Astrocyte (in vitro differentiated cells and primary cell): ENCODE data around the gene SLC16A7. TPM values are rescaled to one million over a fixed set of nuclear protein-coding genes. Genes with fewer than 3 reads are reported as not detected.
A peak's percentile ranks its signal among the peaks of the same experiment; 100 is the strongest.

Experiments used
- DNase-seq: peaks from one replicate; pipeline ENCODE4 v3.0.0-alpha.2; 2010; ENCODE audit warnings: low read depth
- FAIRE-seq: peaks from 2 replicates; lab custom pipeline; 2011; peaks lifted over from hg19 to GRCh38; lab: Jason Lieb, UNC
- H2AFZ ChIP-seq: 2 replicates; pipeline ENCODE4 v1.6.0; 2012; ENCODE audit warnings: low read depth, low read length, inconsistent platforms
- H3K27ac ChIP-seq: 2 replicates; pipeline ENCODE4 v1.5.1; 2011; ENCODE audit warnings: low read depth, low read length, inconsistent platforms
- H3K27me3 ChIP-seq: 2 replicates; pipeline ENCODE4 v1.6.0; 2011; ENCODE audit warnings: low read length, inconsistent platforms; ENCODE audit not compliant: insufficient read depth
- H3K36me3 ChIP-seq: 2 replicates; pipeline ENCODE4 v1.5.1; 2011; ENCODE audit warnings: low read length, inconsistent platforms; ENCODE audit not compliant: insufficient read depth
- H3K4me1 ChIP-seq: 2 replicates; pipeline ENCODE4 v1.5.1; 2011; ENCODE audit warnings: low read length, inconsistent platforms; ENCODE audit not compliant: insufficient read depth
- H3K4me2 ChIP-seq: 2 replicates; pipeline ENCODE4 v1.6.0; 2012; ENCODE audit warnings: low read length, inconsistent platforms
- H3K4me3 ChIP-seq: 2 replicates; pipeline ENCODE4 v1.5.1; 2011; ENCODE audit warnings: low read depth, mild to moderate bottlenecking, low read length, inconsistent platforms; ENCODE audit not compliant: insufficient read depth
- H3K79me2 ChIP-seq: 2 replicates; pipeline ENCODE4 v1.6.0; 2012; ENCODE audit warnings: mild to moderate bottlenecking, low read length, inconsistent platforms; ENCODE audit not compliant: insufficient read depth
- H3K9ac ChIP-seq: 2 replicates; pipeline ENCODE4 v1.6.0; 2012; ENCODE audit warnings: mild to moderate bottlenecking, low read length, inconsistent platforms
- H3K9me3 ChIP-seq: 2 replicates; pipeline ENCODE4 v1.5.1; 2012; ENCODE audit warnings: low read depth, mild to moderate bottlenecking, low read length, inconsistent platforms; ENCODE audit not compliant: insufficient read depth
- H4K20me1 ChIP-seq: 2 replicates; pipeline ENCODE4 v1.6.0; 2012; ENCODE audit warnings: low read length, inconsistent platforms; ENCODE audit not compliant: insufficient read depth
- H3K27ac Mint-ChIP-seq: one replicate; pipeline ENCODE4 v1.8.0; 2021; ENCODE audit warnings: mild to moderate bottlenecking, mixed read lengths; ENCODE audit not compliant: unreplicated experiment
- H3K27me3 Mint-ChIP-seq: one replicate; pipeline ENCODE4 v1.8.0; 2021; ENCODE audit warnings: low read depth, mixed read lengths; ENCODE audit not compliant: unreplicated experiment
- H3K36me3 Mint-ChIP-seq: one replicate; pipeline ENCODE4 v1.8.0; 2021; ENCODE audit warnings: low read depth, mixed read lengths; ENCODE audit not compliant: unreplicated experiment
- H3K4me1 Mint-ChIP-seq: one replicate; pipeline ENCODE4 v1.8.0; 2021; ENCODE audit warnings: low read depth, mixed read lengths; ENCODE audit not compliant: unreplicated experiment
- H3K4me3 Mint-ChIP-seq: one replicate; pipeline ENCODE4 v1.8.0; 2021; ENCODE audit warnings: mild to moderate bottlenecking, moderate library complexity, mixed read lengths; ENCODE audit not compliant: unreplicated experiment
- H3K9me3 Mint-ChIP-seq: one replicate; pipeline ENCODE4 v1.8.0; 2021; ENCODE audit warnings: mild to moderate bottlenecking, mixed read lengths; ENCODE audit not compliant: unreplicated experiment
- CTCF ChIP-seq: IDR thresholded peaks from 2 replicates; pipeline ENCODE4 v1.5.1; 2011; ENCODE audit warnings: low read depth, mild to moderate bottlenecking, inconsistent platforms, low read length, moderate library complexity; ENCODE audit not compliant: insufficient read depth
- EZH2 ChIP-seq: IDR thresholded peaks from 2 replicates; pipeline ENCODE4 v1.6.1; 2012; ENCODE audit warnings: mild to moderate bottlenecking, low read length, inconsistent platforms; ENCODE audit not compliant: insufficient read depth
- total RNA-seq: library from RNA; stranded (reverse); gene quantifications from 2 replicates; pipeline ENCODE4 v1.2.1, GENCODE V29; 2021

The SLC16A7 gene
- total RNA-seq, 1 donor from 2014 or later, result 4.5 TPM

- no peaks in the 10 kb centered on the region for H3K9me3 Mint-ChIP-seq
- H3K27me3 ChIP-seq, result no peaks in the 10 kb centered on the region
- H3K27me3 Mint-ChIP-seq, result no peaks in the 10 kb centered on the region
- no peaks in the 10 kb centered on the region for H3K4me1 Mint-ChIP-seq
- H3K4me1 ChIP-seq, result no peaks in the 10 kb centered on the region
- no peaks in the 10 kb centered on the region for H3K36me3 ChIP-seq
- no peak overlapping the region for H2AFZ ChIP-seq
- H3K36me3 Mint-ChIP-seq, result no peaks in the 10 kb centered on the region
- no peak overlapping the region for H3K27ac ChIP-seq
- TF ChIP-seq CTCF (no peak), EZH2 (no peak)
- FAIRE-seq (no peak), DNase-seq (no peak)
- H3K9ac ChIP-seq, result no peak overlapping the region
- H3K27ac Mint-ChIP-seq, result no peak overlapping the region
- no peaks in the 10 kb centered on the region for H3K9me3 ChIP-seq
- no peak overlapping the region for H3K4me3 ChIP-seq
- no peak overlapping the region for H3K4me2 ChIP-seq
- no peaks in the 10 kb centered on the region for H3K79me2 ChIP-seq
- no peaks in the 10 kb centered on the region for H4K20me1 ChIP-seq
- H3K4me3 Mint-ChIP-seq, result no peak overlapping the region
These were observed 31.8 kb downstream of the SLC16A7 start for GRCh38 chr12:59627582-59627981.

- H3K27ac Mint-ChIP-seq, result no peak overlapping the region
- no peak overlapping the region for H2AFZ ChIP-seq
- H3K4me3 ChIP-seq, result no peak overlapping the region
- no peaks in the 10 kb centered on the region for H3K9me3 ChIP-seq
- no peaks in the 10 kb centered on the region for H3K4me1 Mint-ChIP-seq
- no peaks in the 10 kb centered on the region for H3K27me3 ChIP-seq
- no peaks in the 10 kb centered on the region for H3K9me3 Mint-ChIP-seq
- H3K27ac ChIP-seq, result no peak overlapping the region
- no peaks in the 10 kb centered on the region for H3K36me3 Mint-ChIP-seq
- H3K4me2 ChIP-seq, result no peak overlapping the region
- FAIRE-seq (peak; percentile 55), DNase-seq (no peak)
- H3K36me3 ChIP-seq, result no peaks in the 10 kb centered on the region
- TF ChIP-seq CTCF (no peak), EZH2 (no peak)
- no peaks in the 10 kb centered on the region for H4K20me1 ChIP-seq
- no peaks in the 10 kb centered on the region for H3K4me1 ChIP-seq
- H3K9ac ChIP-seq, result no peak overlapping the region
- H3K27me3 Mint-ChIP-seq, result no peaks in the 10 kb centered on the region
- no peaks in the 10 kb centered on the region for H3K79me2 ChIP-seq
- H3K4me3 Mint-ChIP-seq, result no peak overlapping the region
These were observed 34.1 kb downstream of the SLC16A7 start for GRCh38 chr12:59629890-59630289.

- H3K27me3 Mint-ChIP-seq, result no peaks in the 10 kb centered on the region
- no peaks in the 10 kb centered on the region for H3K36me3 ChIP-seq
- H3K36me3 Mint-ChIP-seq, result no peaks in the 10 kb centered on the region
- no peaks in the 10 kb centered on the region for H3K4me1 ChIP-seq
- TF ChIP-seq CTCF, result no peak
- TF ChIP-seq EZH2, result no peak
- H3K27ac ChIP-seq, result no peak overlapping the region
- H3K4me3 Mint-ChIP-seq, result no peak overlapping the region
- H2AFZ ChIP-seq, result no peak overlapping the region
- H3K4me2 ChIP-seq, result no peak overlapping the region
- no peaks in the 10 kb centered on the region for H4K20me1 ChIP-seq
- H3K79me2 ChIP-seq, result no peaks in the 10 kb centered on the region
- no peaks in the 10 kb centered on the region for H3K9me3 Mint-ChIP-seq
- no peaks in the 10 kb centered on the region for H3K9me3 ChIP-seq
- DNase-seq (no peak), FAIRE-seq (no peak)
- no peak overlapping the region for H3K27ac Mint-ChIP-seq
- no peak overlapping the region for H3K9ac ChIP-seq
- no peak overlapping the region for H3K4me3 ChIP-seq
- no peaks in the 10 kb centered on the region for H3K4me1 Mint-ChIP-seq
- no peaks in the 10 kb centered on the region for H3K27me3 ChIP-seq
These were observed 36.6 kb downstream of the SLC16A7 start for GRCh38 chr12:59632408-59632807.
